Prostate gland (tissue), 2 donors: ENCODE measurements around the gene POU3F2.

Source experiments
- CTCF ChIP-seq, 4 experiments: fragments of 200-600 bp in 2 of 4; fragments of 450-650 bp in 2 of 4; sonication (generic) in 2 of 4; IDR thresholded peaks; 1 replicate in 3 of 4; 2 replicates in 1 of 4; pipeline ENCODE4 v1.5.1; 2016 to 2019; ENCODE audit warnings: antibody characterized with exemption in 4 of 4, mild to moderate bottlenecking in 2 of 4, moderate library complexity in 2 of 4
- POLR2A ChIP-seq: fragments of 450-650 bp; IDR thresholded peaks from one replicate; pipeline ENCODE4 v1.6.1; 2016; ENCODE audit warnings: antibody characterized with exemption, mild to moderate bottlenecking
- POLR2AphosphoS5 ChIP-seq: sonication (generic); formaldehyde crosslinking; IDR thresholded peaks from one replicate; pipeline ENCODE4 v1.6.1; 2017; ENCODE audit warnings: antibody characterized with exemption

GRCh38 chr6:98825600-98826230, 8.7 kb upstream of the POU3F2 start:
- TF ChIP-seq POLR2A (no peak), CTCF (IDR thresholded peaks at IDR 0.05) (no peak), POLR2AphosphoS5 (no peak)
